GM21529 (cell line): ENCODE results near the gene TGFA.

Experiments
- ATAC-seq: cut with Tn5 transposase; IDR thresholded peaks from one replicate; pipeline ENCODE4 v1.9.1; 2021; ENCODE audit not compliant: unreplicated experiment

The TGFA gene

DNA sequence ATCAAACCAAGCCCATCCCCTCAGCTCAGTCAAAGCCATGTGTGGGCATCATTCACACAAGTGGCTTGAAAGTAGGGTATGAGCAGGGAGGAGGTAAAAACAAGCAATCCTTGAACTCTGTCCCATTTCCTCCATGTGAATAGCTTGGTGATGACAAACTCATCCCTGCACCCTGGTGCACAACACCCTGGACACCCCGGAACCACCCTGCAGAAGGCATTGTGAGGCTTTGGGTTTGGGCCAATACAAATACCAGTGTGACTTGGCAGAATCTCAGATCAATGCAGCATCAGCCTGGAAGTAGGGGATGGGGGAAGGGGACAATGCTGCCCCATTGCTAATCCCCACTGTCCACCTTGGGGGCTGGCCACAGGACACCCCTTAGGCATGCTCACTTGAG lies 28.6 kb downstream of the TGFA start:
- no peak for ATAC-seq

DNA sequence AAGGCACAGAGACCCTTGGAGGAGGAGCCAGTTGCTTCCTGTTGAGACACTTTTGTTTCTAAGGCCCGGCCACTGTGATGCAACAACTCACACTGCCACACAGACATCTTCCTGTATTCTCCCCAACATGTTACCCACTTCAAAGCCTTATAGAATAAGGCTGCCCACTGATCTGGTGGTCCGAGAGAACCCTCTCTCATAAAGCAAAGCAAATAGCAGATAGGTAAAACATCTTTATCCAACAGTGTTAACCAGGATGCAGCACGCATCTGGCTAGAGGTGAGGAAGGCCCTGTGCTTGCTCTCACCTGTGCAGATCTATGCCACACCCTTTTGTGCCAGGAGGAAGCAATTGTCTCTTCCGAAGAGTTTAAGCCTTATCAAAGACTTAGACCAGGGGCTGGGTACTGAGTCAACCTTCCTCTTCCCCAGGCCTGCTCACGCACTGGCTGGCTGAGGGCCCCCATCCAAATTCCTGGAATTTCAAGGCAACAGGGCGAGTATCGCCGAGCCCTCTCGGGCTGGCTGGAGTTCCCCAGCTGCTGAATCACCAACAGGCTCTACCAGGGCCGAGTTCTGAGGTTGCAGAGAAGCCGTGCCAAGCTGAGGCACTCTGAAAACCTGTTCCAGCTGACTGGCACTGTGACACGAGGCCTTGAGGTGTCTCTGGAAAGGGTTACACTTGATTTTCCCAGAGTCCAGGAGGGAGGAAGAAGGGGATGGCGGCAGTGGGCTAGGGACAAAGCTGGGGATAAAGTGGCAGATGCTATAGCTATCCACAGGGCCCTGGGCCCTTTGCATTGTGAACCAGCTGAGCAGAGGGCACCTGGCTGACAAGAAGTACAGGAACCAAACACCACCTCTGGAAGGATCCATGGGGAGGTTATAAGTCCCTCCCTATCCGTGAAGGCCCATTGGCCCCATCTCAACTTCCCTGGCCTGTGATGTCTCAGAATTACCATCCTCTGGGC lies 29.3 kb downstream of the TGFA start:
- ATAC-seq: no peak

DNA sequence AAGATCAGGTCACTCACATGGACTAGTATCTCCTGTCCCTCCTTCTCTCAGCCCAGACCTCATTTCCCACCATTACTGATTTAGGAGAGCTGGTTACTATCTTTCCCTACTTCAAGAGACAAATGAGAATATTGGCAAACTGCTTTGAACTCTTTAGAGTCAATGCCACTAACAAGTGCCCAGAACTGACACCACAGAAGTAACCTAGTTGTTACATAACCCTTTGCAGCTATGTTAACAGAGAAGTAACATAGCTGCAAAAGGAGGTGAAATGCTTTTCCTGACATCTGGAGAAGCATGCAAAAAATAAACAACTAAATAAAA lies 30.0 kb downstream of the TGFA start:
- no peak for ATAC-seq

DNA sequence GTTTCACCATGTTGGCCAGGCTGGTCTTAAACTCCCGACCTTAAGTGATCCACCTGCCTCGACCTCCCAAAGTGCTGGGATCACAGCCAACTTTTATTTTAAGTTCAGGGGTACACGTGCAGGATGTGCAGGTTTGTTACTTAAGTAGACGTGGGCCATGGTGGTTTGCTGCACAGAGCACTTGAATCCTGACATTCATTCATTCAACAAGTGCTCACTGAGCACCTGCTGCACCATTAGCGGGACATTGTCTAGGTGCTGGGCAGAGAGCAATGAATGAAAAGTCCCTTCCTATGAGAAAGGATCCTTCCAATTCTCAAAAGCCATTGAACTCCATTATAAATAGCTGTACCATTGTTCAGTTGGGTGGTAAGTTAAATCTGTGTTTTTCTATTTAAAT lies 31.0 kb downstream of the TGFA start:
- ATAC-seq: no peak

DNA sequence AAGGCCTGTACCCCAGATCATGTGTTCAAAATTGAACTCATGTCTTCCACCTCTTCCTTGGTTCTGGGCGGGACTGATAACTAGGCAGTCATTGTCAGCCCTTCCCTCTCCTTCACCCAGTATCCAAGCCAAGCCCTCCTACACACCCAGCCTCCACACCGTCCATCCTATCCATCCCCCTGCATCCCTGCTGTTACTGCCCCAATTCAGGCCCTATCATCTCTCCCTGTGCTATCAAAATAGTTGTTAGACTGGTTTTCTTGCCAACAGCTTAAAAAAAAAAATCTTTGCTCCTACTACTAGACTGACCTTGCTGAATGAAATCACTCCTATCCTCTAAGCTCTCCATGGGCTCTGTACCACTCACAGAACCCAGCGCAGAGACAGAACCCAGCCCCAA lies 32.8 kb downstream of the TGFA start:
- ATAC-seq: no peak

DNA sequence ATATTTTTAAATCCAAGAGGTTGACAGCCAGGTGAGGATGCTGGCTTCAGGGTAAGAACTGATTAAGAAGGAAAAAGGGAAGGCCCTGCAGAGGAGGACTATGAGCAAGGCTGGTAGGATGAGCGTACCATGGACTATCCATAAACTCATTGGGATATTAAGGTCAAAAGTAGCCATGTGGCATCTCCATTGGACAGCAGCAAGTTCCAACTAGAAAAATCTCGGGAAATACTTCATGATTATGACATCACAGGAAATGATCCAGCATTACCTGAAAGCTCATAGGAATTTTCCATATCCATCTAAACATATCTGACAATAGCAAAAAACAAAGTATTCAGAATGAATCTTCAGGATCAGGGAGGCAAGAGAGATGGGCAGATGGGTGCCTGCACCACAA lies 34.2 kb downstream of the TGFA start:
- ATAC-seq: no peak

DNA sequence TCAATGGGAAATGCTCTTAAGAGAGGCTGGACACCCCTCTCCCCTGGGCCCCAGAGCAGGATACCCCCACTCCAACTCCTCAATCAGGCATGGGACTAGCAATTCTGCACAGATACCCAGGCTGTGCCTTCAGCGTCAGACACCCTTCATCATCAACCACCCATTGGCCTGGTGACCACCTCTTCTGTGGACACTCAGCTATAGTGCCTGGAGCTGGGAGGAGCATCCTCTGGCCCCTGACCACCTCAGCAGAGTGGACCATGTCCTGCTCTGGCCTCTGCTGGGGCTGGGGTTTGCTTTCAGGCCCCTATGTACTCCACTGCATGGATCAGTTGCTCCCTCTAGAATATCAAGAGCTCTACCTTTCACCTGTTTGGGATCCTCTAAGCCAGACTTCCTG lies 35.1 kb downstream of the TGFA start:
- ATAC-seq: no peak

DNA sequence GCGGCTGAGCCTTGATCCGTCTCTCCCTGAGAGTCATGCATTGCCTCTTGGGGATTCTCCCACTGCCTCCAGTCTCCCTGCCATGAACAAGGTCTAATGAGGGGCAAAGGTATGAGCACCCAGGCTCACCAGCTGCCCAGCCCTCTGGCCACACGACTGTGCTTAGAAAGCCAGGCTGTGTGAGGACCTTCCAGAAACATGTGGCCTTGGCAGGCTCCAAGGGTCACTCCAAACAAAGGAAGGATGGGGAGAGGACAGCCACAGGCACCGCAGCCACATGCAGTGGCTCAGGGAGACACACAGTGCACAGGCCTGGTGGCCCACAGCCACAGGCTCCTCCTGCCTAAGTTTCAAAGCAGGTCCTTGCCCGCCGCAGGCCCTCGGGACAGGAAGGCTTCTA lies 35.8 kb downstream of the TGFA start:
- ATAC-seq: no peak

DNA sequence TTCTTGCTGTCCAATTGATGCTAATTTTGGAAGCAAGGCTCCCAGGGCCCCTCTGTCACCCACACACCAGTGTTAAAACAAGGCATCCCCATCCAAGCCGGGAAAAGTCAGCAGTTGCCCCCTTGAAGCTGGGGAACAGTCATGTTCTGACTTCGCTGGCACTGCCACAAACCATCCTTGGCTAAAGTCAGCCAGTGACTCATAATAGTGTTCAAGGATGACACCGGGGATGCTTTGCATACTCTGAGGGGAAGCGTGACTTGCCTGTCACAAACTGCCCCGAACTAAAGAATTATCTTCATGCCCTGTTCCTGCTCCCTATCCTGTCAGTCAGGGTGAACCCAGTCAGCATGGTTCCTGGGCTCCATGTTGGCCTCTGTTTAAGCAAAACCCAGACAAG lies 37.0 kb downstream of the TGFA start:
- peak; percentile 99 for ATAC-seq

DNA sequence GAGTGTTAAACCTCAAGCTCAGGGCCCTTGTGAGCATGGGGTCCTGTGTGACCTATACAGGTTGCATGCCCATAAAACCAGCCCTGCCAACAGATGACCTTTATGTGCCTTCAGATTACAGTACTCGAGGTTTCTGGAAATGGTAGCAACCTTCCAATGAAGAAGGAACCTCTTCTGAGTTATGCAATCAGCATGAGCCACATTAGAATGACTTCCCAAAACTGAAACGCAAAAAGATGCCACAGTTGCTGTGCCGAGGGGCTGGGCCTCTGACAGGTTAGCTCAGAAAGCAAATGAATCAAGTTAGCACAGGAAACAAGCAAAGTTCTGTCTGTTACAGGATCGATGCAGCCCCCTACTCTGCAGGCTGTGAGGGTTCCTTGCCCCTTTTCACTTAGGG lies 37.7 kb downstream of the TGFA start:
- ATAC-seq: peak; percentile 37

DNA sequence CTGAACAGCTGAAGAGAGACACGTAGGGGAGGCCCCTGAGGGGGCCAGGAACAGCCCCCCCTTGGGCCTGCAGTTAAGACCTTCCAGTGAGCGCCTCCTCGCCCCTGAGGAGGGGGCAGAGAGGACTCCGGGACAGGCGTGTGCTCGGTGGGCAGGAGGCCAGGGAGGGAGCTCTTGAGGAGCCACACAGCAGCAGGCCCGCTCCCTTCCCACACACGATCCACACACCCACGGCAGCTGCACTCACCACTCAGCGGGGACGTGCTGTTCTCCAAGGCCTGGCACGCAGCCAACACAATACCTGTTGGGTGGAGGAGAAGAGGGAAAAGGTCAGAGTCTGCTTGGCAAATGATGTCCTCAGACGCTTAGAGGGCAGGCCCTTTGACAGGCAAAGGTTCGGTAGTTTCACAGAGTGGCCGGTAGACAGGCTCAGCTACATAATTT lies 39.0 kb downstream of the TGFA start:
- no peak for ATAC-seq

DNA sequence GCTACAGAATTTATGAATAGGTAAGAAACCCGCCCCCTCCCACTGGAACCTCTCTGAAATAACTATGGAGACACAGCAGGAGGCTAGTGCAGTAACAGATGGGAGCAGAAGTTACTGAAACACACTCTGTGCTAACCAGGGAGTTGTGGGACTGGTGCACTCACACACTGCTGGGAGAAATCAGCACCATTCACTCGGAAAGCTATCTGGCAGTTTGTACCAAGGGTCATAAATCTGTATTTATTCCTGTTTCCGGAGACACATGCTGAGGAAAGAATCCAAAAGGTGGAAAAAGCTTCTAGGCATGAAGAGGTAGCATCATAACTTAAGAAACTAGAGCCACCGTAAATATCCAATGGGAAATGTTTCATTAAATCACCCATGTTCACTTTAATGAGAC lies 39.9 kb downstream of the TGFA start:
- no peak for ATAC-seq

DNA sequence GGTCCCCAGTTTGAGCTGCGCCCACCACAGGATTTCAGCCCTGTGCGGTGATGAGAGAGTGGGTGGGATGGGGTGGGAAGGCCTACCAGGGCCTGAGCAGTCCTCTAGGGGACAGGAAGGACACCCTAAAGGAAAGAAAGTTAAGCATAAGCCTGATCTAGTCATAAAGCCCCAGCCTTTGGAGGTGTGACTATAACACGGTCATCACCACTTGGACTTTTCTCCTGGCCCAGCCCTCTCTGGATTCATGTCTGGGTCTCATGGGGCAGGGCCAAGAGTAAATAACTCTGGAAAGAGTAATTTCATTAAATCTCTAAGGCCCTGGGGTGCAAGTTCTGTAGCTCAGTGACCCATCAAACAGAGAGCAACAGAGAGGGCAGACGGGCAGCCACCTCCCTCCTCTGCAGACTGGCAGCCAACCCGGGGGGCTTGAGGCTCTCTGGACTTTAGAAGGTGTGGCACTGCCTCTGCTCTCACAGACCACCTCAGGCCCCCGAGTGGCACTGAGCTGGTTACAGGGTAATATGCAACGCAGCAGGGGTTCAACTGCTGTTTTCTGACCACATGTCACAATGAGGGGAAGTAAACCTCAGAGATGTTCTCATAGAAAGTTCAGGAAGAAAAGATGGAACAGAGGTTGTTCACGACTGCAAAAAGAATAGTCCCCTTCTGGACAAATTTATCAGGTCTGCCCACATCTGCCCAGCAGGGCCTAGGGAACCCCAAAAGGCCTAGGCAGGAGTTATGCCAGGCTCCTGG lies 41.5 kb downstream of the TGFA start:
- no peak for ATAC-seq

DNA sequence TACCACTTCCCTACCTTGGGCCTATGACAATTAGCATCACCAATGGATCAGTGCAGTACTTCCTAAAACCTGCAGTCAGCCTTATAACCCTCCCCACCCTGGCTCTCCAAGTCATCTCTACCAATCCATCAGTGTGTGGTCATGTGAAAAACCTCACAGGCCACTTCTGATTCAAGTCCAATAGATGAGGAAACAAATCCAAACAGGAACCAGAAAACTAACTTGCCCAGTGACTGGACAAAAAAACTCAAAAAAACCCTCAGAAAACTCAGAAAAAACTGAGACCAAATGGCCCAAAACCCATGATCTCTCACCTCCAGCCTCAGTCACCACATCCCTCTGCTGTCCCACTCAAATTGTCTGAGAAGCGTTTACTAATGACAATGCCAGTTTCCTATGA lies 43.3 kb downstream of the TGFA start:
- no peak for ATAC-seq

DNA sequence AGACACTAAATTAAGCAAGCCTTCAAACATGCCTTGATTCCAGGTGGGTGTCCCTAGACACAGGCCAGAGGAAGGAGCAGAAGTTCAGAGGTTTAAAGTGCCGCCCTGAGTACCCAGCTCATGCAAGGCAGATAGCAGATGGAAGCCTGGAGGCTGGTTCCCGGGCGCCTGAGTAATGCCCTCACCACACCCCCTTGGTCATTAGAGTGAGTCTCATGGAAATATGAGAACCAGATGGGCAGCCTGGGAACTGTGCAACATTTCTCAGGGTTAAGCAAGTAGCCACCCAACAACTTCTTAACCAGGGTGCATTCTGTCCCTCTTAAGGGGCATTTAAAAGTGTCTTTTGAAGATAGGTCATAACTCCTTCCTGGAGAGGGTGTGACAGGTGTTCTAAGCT lies 44.1 kb downstream of the TGFA start:
- ATAC-seq: no peak

DNA sequence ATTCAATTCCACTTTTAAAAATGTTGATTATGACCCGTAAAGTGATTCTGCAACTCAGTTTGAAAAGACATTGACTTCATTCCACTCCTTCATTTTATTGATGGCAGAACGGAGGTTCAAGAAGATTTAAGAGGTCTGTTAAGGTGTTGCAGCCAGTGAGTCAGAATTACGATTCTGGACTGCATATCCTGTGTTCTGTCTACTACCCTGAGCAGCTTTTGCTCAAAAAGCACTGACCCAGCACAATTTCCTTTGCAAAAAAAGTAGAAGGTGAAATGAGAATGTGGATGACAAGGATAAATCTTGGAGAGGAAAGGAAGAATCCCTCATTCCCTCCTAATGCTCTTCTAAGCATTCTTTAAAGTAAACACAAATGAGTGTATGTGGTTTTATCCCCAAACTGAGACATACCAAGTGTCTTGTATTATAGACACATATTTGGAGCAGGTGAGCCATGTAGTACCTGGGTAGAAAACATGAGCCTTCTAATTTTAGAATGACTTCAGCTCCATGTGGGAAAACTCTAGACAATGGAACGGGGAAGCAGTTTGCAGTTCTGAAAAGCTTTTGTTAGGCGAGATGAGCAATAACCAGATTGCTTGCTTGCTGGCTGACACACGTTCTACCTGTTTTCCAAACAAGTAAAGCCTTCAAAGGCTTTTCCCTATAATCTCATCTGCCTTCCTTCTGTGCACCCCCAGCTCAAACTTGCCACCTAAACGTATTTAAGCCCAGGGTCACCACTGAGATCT lies 44.7 kb downstream of the TGFA start:
- ATAC-seq: no peak

DNA sequence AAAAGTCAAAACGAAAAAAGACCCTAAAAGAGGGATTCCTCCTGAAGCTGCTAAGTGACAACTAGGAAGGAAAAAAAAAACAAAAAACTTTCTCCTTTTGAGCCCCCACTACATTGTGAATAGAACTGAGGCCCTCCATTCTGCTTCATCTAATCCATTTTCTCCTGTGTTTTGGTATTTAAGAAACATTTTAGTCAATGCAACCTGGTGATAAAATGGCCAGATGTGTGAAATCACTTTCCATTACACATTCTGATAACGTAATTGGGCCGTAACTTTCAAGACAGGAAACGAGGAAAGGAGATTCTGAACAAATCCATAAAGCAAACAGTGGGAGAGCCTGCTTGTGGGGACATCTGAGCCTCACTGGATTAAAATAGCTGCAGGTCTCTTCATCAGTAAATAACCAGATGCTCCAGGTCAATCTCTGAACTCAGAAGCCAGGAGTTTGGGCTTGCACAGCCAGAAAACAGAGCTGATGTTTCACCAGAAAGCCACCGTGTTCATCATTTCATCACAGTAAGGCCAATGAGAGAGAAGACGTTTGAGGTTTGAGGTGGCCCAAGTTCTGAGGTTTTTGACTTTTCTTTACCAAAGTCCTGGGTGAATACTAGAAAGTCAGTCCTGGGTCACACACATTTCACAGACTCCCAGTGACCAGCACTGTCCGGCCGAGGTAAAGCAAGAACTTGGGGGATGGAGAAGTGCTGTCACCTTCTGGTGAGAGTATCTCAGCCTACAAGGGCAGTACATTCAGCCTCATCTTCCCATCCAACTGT lies 47.8 kb downstream of the TGFA start:
- no peak for ATAC-seq

DNA sequence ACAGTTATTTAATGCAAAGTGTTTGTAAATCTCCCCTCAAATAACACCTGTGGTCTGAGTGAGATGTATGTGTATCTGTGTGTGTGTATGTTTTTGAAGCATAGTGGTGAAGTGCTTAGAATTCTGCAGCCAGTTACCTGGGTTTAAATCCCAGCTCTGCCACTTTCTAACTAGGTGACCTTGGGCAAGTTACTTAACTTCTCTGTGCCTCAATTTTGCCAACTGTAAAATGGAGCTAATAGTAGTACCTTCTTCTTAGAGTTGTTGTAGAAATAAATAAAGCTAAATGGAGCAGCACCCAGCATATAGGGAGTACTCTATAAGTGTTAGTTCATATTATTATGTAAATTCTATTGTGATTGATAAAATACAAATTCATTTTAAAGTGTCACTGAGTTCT lies 48.9 kb downstream of the TGFA start:
- no peak for ATAC-seq

DNA sequence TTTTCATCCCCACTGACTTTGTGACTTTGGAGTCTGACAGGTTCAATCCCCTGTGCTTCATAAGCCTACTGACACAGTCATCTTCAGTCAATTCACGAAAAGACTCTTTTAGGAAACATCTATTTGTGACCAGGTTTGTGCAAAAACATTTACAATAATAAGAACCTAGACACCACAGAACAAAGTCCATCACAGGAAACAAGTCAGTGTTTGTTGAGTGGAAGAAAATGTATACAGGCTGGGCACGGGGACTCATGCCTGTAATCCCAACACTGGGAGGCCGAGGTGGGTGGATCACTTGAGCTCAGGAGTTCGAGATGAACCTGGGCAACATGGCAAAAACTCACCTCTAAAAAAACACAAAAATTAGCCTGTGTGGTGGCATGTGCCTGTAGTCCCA lies 49.7 kb downstream of the TGFA start:
- ATAC-seq: no peak

DNA sequence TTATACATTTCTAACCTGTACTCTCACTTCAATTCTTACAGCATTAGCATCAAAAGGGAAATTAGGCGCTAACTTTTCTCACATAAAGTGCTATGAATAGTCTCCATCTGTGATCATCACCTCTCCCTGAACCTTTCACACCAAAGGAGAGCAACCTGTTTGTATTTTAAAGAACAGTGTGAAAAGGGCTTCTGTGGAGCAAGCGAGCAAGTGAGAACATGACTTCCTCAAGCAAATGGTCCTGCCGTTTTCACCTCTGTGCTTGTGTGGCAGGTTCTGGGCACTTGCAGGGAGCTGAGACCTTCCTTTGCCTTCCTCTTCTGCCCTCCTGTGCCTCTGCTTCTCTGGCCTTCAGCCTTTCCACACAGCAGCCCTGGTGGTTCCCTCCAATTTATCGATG lies 51.9 kb downstream of the TGFA start:
- no peak for ATAC-seq

DNA sequence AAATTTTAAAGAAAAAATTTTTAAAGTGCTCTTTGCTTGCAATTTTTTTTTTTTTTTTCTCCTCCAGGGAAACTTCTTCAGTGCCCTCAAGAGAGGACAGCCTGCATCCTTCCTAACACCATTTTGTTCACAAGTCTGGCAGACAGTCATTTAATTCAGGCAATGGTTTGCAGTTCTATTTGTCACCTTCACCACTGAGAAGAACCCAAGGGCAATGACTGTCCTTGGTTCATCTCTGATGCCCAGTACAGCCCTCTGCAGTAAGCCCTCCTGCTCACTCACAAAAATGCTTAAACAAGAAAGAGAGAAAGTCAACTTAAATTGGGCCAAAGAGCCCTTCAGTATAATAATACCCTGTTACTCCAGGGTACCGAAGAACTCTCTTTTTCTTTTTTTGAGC lies 52.4 kb downstream of the TGFA start:
- ATAC-seq: no peak
